ENCODE measurements around the gene RRBP1. TPM values are rescaled to one million over a fixed set of nuclear protein-coding genes. Genes with fewer than 3 reads are reported as not detected.

Gene RRBP1
- total RNA-seq, 3 donors from 2014 or later, result 49.8 to 92.4 (median 78.0) TPM

- H3K27me3 ChIP-seq, result no peaks in the 10 kb centered on the region
- H3K27ac ChIP-seq, result no peak overlapping the region
- H3K9me3 ChIP-seq, result no peaks in the 10 kb centered on the region
- H3K4me3 ChIP-seq, result no peak overlapping the region
- H3K4me1 ChIP-seq, result no peaks in the 10 kb centered on the region
- TF ChIP-seq CTCF (IDR thresholded peaks at IDR 0.05), result no peak
- TF ChIP-seq POLR2A (IDR thresholded peaks at IDR 0.05), result no peak
- no peak for TF ChIP-seq POLR2AphosphoS5 (IDR thresholded peaks at IDR 0.05)
- DNase-seq (ENCODE audit: low spot score in 2 of 2), result no peak
- H3K36me3 ChIP-seq, result no peaks in the 10 kb centered on the region
- intact Hi-C loops (cut with DNase I; ENCODE audit: low total_unique reads), result no loop called here
These were observed 30.7 kb upstream of the RRBP1 start for GRCh38 chr20:17712708-17713107.

- no peak for DNase-seq (ENCODE audit: low spot score in 2 of 2)
- H3K36me3 ChIP-seq, result no peaks in the 10 kb centered on the region
- H3K4me3 ChIP-seq, result no peak overlapping the region
- H3K27me3 ChIP-seq, result no peaks in the 10 kb centered on the region
- intact Hi-C loops (cut with DNase I; ENCODE audit: low total_unique reads), result no loop called here
- TF ChIP-seq CTCF (IDR thresholded peaks at IDR 0.05), result no peak
- TF ChIP-seq POLR2A (IDR thresholded peaks at IDR 0.05), result no peak
- no peak for TF ChIP-seq POLR2AphosphoS5 (IDR thresholded peaks at IDR 0.05)
- no peaks in the 10 kb centered on the region for H3K4me1 ChIP-seq
- no peak overlapping the region for H3K27ac ChIP-seq
- no peaks in the 10 kb centered on the region for H3K9me3 ChIP-seq
These were observed 30.2 kb upstream of the RRBP1 start for GRCh38 chr20:17712201-17712600.

GRCh38 chr20:17711267-17711627 is 29.2 kb upstream of the RRBP1 start:
- Histone ChIP-seq H3K4me1 (no peaks in the 10 kb centered on the region), H3K27ac (no peak overlapping the region), H3K27me3 (no peaks in the 10 kb centered on the region), H3K9me3 (no peaks in the 10 kb centered on the region), H3K36me3 (no peaks in the 10 kb centered on the region), H3K4me3 (no peak overlapping the region)
- TF ChIP-seq POLR2AphosphoS5 (IDR thresholded peaks at IDR 0.05), result no peak
- no peak for TF ChIP-seq CTCF (IDR thresholded peaks at IDR 0.05)
- no peak for TF ChIP-seq POLR2A (IDR thresholded peaks at IDR 0.05)
- intact Hi-C loops (cut with DNase I; ENCODE audit: low total_unique reads), result no loop called here
- DNase-seq (ENCODE audit: low spot score in 2 of 2), result no peak

- no peaks in the 10 kb centered on the region for H3K27me3 ChIP-seq
- H3K27ac ChIP-seq, result no peak overlapping the region
- DNase-seq (ENCODE audit: low spot score in 2 of 2), result no peak
- no peaks in the 10 kb centered on the region for H3K36me3 ChIP-seq
- intact Hi-C loops (cut with DNase I; ENCODE audit: low total_unique reads), result no loop called here
- no peaks in the 10 kb centered on the region for H3K4me1 ChIP-seq
- no peak overlapping the region for H3K4me3 ChIP-seq
- no peak for TF ChIP-seq POLR2AphosphoS5 (IDR thresholded peaks at IDR 0.05)
- TF ChIP-seq CTCF (IDR thresholded peaks at IDR 0.05), result no peak
- TF ChIP-seq POLR2A (IDR thresholded peaks at IDR 0.05), result no peak
- no peaks in the 10 kb centered on the region for H3K9me3 ChIP-seq
These were observed 28.6 kb upstream of the RRBP1 start for GRCh38 chr20:17710379-17711266.

Measured in breast epithelium (tissue), 4 donors.